ENCODE data around the gene SEC14L3.

The SEC14L3 gene

GRCh38 chr22:30421695-30422480 lies 49.9 kb downstream of the SEC14L3 start:
- no peak for DNase-seq

- peak; percentile 85 for DNase-seq
These were observed 51.3 kb downstream of the SEC14L3 start for GRCh38 chr22:30420347-30421125.

GRCh38 chr22:30416837-30417236 lies 55.0 kb downstream of the SEC14L3 start:
- no peak for DNase-seq

DNA sequence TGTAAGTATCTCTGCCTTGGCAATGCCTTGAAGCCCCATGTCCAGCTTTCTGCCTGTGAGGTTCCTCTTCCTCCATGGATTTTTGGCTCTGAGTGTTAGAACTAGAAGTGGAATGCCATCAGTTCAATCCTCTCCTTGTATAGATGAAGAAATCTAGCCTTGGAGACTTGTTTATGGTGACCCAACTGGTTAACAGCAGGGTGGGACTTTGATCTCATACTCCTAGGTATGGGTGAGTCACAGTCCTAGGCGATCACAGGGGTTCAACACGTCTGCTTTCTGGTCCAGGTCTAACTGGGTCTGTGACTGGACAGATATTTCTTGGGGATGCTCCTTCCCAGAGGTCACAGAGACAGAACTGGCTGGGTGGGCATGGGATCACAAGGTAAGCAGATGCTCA lies 55.4 kb downstream of the SEC14L3 start:
- DNase-seq: no peak

GRCh38 chr22:30414525-30415047 lies 57.2 kb downstream of the SEC14L3 start:
- DNase-seq: no peak

GRCh38 chr22:30413745-30414524 lies 57.9 kb downstream of the SEC14L3 start:
- no peak for DNase-seq

- DNase-seq: no peak
These were observed 58.8 kb downstream of the SEC14L3 start for GRCh38 chr22:30413001-30413400.

DNA sequence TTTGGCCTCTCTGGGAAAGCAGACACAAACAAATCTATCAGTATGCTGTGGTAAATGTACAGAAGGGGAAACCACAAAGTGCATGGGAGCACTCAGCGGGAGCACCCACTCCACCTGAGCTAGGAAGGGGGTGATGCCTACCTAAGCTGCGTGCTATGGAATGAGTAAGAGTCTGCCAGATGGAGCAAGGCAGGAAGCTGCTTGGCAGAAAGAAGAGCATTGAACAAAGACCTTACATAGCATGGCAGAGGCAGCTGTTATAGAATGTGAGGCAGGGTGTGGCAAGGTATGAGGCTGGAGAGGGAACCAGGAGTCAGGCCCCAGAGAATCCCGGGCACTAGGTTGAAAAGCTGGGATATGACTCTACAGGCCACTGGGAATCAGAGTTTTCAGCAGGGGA lies 60.0 kb downstream of the SEC14L3 start:
- no peak for DNase-seq
